ENCODE measurements around the gene SPATA13.

Gene SPATA13

DNA sequence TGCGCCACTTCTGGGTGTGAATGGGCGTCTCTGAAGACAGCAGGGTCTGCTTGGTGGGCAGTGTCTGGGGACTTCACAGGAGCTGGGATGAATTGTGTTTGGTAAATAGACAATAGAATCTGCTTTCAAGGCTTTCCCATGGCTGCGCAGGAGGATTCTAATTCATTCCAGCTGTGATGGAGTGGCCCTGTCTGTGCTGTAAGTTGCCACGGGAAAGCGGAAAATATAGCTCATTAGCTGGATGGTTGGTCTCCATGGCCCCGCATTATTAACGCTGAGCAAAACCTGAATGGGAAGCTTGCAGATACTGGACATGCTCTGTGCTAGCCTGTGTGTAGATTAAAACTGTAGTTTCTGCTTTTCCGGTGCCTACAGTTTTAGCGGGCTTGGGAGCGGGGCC is 133.2 kb downstream of the SPATA13 start:
- peaks cover 41% of the 10 kb centered on the region for H3K36me3 ChIP-seq (ENCODE audit: insufficient read depth, low read length)
- no peak overlapping the region for H3K27ac ChIP-seq (ENCODE audit: low read length)
- TF ChIP-seq EZH2 (IDR thresholded peaks at IDR 0.05; ENCODE audit: borderline replicate concordance, low read depth, low read length, severe bottlenecking): no peak

DNA sequence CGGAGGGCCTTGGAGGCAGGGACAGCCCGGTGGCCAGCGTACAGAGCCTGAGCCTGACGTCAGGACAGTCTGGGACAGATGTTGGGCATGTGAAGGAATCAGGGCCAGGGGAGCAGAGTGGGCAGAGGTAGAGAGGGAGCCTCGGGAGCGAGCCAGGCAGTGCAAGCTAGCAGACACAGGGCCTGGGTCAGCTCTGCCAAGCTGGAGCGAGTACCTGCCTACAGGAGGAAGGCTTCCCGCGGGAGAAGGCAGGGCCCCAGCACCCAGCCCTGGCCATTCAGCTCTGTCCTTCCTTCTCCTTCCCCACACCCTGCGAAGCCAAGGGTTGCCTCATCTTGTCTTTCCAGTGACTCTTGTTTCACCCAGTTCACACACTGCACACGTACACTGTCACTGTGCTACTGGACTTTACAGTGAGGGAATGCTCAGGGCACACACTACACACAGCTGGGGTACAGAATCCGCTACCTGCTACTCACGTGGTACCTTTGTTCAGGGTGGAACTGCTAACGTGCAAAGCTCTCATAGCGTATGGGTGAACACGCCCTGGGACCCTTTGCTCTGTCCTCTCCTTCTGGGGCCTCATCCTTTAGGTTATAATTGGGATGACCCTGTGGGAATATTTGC is 139.1 kb downstream of the SPATA13 start:
- DNase-seq: no peak

More for the DNA sequence above, 133.2 kb downstream of the SPATA13 start:
- ATAC-seq (ENCODE audit: insufficient read depth, low read depth): no peak
- Histone ChIP-seq H3K4me3 (ENCODE audit: low read depth in 1 of 2, low read length in 2 of 2) (no peak overlapping the region), H3K9ac (ENCODE audit: low read depth, low read length) (no peak overlapping the region), H3K4me2 (ENCODE audit: insufficient read depth, low read length) (no peak overlapping the region), H4K20me1 (ENCODE audit: insufficient read depth, low read length) (no peaks in the 10 kb centered on the region), H3K9me3 (ENCODE audit: insufficient read depth, low read length, severe bottlenecking) (no peaks in the 10 kb centered on the region), H2AFZ (ENCODE audit: low read depth, low read length) (no peak overlapping the region), H3K4me1 (ENCODE audit: insufficient read depth, low read length) (no peaks in the 10 kb centered on the region), H3K79me2 (ENCODE audit: insufficient read depth, low read length) (no peaks in the 10 kb centered on the region), H3K27me3 (ENCODE audit: insufficient read depth, low read length, poor library complexity) (no peaks in the 10 kb centered on the region)
- no peak for DNase-seq

DNA sequence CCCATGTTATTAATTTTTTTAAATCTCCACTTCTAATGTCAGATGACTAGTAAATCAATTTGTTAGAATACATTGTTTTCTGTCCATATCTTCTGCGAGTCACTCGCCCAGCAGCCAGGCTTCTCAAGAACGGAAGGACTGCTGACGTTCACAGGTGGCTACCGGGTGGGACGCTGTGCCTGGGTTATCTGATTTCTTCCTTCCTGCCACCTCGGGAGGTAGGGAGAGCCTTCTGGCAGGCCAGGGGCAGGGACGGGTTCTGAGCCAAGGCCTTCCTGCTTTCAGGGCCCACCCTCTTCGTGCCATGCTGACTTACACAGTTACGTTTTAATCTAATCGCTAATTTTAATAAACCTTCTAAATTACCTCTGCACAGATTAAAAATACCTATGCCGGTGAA is 140.9 kb downstream of the SPATA13 start:
- H3K4me3 ChIP-seq (ENCODE audit: low read depth in 1 of 2, low read length in 2 of 2): no peak overlapping the region
- H3K9me3 ChIP-seq (ENCODE audit: insufficient read depth, low read length, severe bottlenecking): no peaks in the 10 kb centered on the region
- no peak for TF ChIP-seq EZH2 (IDR thresholded peaks at IDR 0.05; ENCODE audit: borderline replicate concordance, low read depth, low read length, severe bottlenecking)
- TF ChIP-seq, protein P1, sequence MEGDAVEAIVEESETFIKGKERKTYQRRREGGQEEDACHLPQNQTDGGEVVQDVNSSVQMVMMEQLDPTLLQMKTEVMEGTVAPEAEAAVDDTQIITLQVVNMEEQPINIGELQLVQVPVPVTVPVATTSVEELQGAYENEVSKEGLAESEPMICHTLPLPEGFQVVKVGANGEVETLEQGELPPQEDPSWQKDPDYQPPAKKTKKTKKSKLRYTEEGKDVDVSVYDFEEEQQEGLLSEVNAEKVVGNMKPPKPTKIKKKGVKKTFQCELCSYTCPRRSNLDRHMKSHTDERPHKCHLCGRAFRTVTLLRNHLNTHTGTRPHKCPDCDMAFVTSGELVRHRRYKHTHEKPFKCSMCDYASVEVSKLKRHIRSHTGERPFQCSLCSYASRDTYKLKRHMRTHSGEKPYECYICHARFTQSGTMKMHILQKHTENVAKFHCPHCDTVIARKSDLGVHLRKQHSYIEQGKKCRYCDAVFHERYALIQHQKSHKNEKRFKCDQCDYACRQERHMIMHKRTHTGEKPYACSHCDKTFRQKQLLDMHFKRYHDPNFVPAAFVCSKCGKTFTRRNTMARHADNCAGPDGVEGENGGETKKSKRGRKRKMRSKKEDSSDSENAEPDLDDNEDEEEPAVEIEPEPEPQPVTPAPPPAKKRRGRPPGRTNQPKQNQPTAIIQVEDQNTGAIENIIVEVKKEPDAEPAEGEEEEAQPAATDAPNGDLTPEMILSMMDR (IDR thresholded peaks at IDR 0.05; ENCODE audit: borderline replicate concordance, extremely low read depth, low read length, poor library complexity, severe bottlenecking): no peak
- H3K9ac ChIP-seq (ENCODE audit: low read depth, low read length): no peak overlapping the region
- no peaks in the 10 kb centered on the region for H4K20me1 ChIP-seq (ENCODE audit: insufficient read depth, low read length)
- DNase-seq (no peak), ATAC-seq (ENCODE audit: insufficient read depth, low read depth) (no peak)
- H2AFZ ChIP-seq (ENCODE audit: low read depth, low read length): no peak overlapping the region
- no peaks in the 10 kb centered on the region for H3K27me3 ChIP-seq (ENCODE audit: insufficient read depth, low read length, poor library complexity)
- H3K27ac ChIP-seq (ENCODE audit: low read length): no peak overlapping the region
- H3K4me1 ChIP-seq (ENCODE audit: insufficient read depth, low read length): no peaks in the 10 kb centered on the region
- no peak overlapping the region for H3K4me2 ChIP-seq (ENCODE audit: insufficient read depth, low read length)
- peaks cover 34% of the 10 kb centered on the region for H3K36me3 ChIP-seq (ENCODE audit: insufficient read depth, low read length)
- no peaks in the 10 kb centered on the region for H3K79me2 ChIP-seq (ENCODE audit: insufficient read depth, low read length)

More for the DNA sequence above, 139.1 kb downstream of the SPATA13 start:
- Histone ChIP-seq H3K4me3 (ENCODE audit: low read depth in 1 of 2, low read length in 2 of 2) (no peak overlapping the region), H3K9ac (ENCODE audit: low read depth, low read length) (no peak overlapping the region), H3K79me2 (ENCODE audit: insufficient read depth, low read length) (no peaks in the 10 kb centered on the region), H4K20me1 (ENCODE audit: insufficient read depth, low read length) (no peaks in the 10 kb centered on the region), H3K9me3 (ENCODE audit: insufficient read depth, low read length, severe bottlenecking) (no peaks in the 10 kb centered on the region), H3K27me3 (ENCODE audit: insufficient read depth, low read length, poor library complexity) (no peaks in the 10 kb centered on the region), H3K36me3 (ENCODE audit: insufficient read depth, low read length) (peaks cover 38% of the 10 kb centered on the region), H2AFZ (ENCODE audit: low read depth, low read length) (no peak overlapping the region), H3K27ac (ENCODE audit: low read length) (no peak overlapping the region), H3K4me1 (ENCODE audit: insufficient read depth, low read length) (no peaks in the 10 kb centered on the region), H3K4me2 (ENCODE audit: insufficient read depth, low read length) (no peak overlapping the region)
- TF ChIP-seq, protein P1 (IDR thresholded peaks at IDR 0.05; ENCODE audit: borderline replicate concordance, extremely low read depth, low read length, poor library complexity, severe bottlenecking): no peak
- TF ChIP-seq EZH2 (IDR thresholded peaks at IDR 0.05; ENCODE audit: borderline replicate concordance, low read depth, low read length, severe bottlenecking): no peak
- ATAC-seq (ENCODE audit: insufficient read depth, low read depth): no peak

DNA sequence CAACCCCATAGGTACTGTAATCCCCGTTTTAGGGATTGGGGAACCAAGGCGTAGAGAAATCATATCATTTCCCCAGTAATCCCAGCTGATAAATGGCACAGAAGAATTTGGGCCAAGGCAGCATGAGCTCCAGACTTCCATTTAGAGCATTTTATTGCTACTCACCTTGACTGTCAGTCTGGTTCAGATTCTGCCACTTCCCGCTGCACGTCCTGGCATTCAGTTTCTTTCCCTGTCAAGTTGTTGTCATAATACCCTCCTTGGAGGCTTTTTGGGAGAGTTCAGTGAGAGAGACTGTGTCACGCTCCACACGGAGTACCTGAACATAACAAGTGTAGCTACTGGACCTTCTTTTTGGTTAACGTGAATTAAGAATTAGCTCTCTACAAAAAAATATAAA is 141.4 kb downstream of the SPATA13 start:
- ATAC-seq (ENCODE audit: insufficient read depth, low read depth): no peak
- H3K4me3 ChIP-seq (ENCODE audit: low read depth in 1 of 2, low read length in 2 of 2): no peak overlapping the region
- H4K20me1 ChIP-seq (ENCODE audit: insufficient read depth, low read length): no peaks in the 10 kb centered on the region
- peaks cover 34% of the 10 kb centered on the region for H3K36me3 ChIP-seq (ENCODE audit: insufficient read depth, low read length)
- no peak overlapping the region for H2AFZ ChIP-seq (ENCODE audit: low read depth, low read length)
- no peak overlapping the region for H3K27ac ChIP-seq (ENCODE audit: low read length)
- no peaks in the 10 kb centered on the region for H3K4me1 ChIP-seq (ENCODE audit: insufficient read depth, low read length)
- no peak for TF ChIP-seq EZH2 (IDR thresholded peaks at IDR 0.05; ENCODE audit: borderline replicate concordance, low read depth, low read length, severe bottlenecking)
- TF ChIP-seq, protein P1 (IDR thresholded peaks at IDR 0.05; ENCODE audit: borderline replicate concordance, extremely low read depth, low read length, poor library complexity, severe bottlenecking): no peak
- no peaks in the 10 kb centered on the region for H3K9me3 ChIP-seq (ENCODE audit: insufficient read depth, low read length, severe bottlenecking)
- no peaks in the 10 kb centered on the region for H3K79me2 ChIP-seq (ENCODE audit: insufficient read depth, low read length)
- H3K27me3 ChIP-seq (ENCODE audit: insufficient read depth, low read length, poor library complexity): no peaks in the 10 kb centered on the region
- no peak overlapping the region for H3K4me2 ChIP-seq (ENCODE audit: insufficient read depth, low read length)
- no peak for DNase-seq
- H3K9ac ChIP-seq (ENCODE audit: low read depth, low read length): no peak overlapping the region

Data from DND-41 (cell line).